GM19467 (cell line): ENCODE measurements around the gene PCNX2.
A peak's percentile ranks its signal among the peaks of the same experiment; 100 is the strongest.

Source experiments
- ATAC-seq: cut with Tn5 transposase; IDR thresholded peaks from one replicate; pipeline ENCODE4 v1.9.1; 2021; ENCODE audit warnings: mild to moderate bottlenecking, moderate library complexity; ENCODE audit not compliant: unreplicated experiment

PCNX2 gene

GRCh38 chr1:232940262-232940661, 355.3 kb downstream of the PCNX2 start:
- ATAC-seq: peak; percentile 42

GRCh38 chr1:232939748-232940147, 355.8 kb downstream of the PCNX2 start:
- no peak for ATAC-seq

GRCh38 chr1:232938926-232939325, 356.6 kb downstream of the PCNX2 start:
- no peak for ATAC-seq

GRCh38 chr1:232937741-232938375, 357.7 kb downstream of the PCNX2 start:
- ATAC-seq: no peak

- ATAC-seq: no peak
Observed at GRCh38 chr1:232936941-232937340, 358.6 kb downstream of the PCNX2 start.
